Esophagus (tissue), 2 donors: Measurements from ENCODE around the gene KDM5B. TPM values are rescaled to one million over a fixed set of nuclear protein-coding genes. Genes with fewer than 3 reads are reported as not detected.

Experiments
- H3K27ac ChIP-seq, 2 donors: one replicate each; pipeline ENCODE4 v1.5.1; 2013; ENCODE audit warnings: low read depth in 2 of 2, mild to moderate bottlenecking in 2 of 2, inconsistent platforms in 1 of 2, low read length in 1 of 2, moderate library complexity in 1 of 2
- H3K27me3 ChIP-seq, 2 donors: one replicate each; pipeline ENCODE4 v1.6.1; 2013; ENCODE audit warnings: low read length in 2 of 2, control low read depth in 1 of 2, mild to moderate bottlenecking in 1 of 2; ENCODE audit not compliant: insufficient read depth in 2 of 2, control insufficient read depth in 1 of 2
- H3K36me3 ChIP-seq, 2 donors: one replicate each; pipeline ENCODE4 v1.6.1; 2013; ENCODE audit warnings: low read length in 1 of 2; ENCODE audit not compliant: control insufficient read depth in 2 of 2, insufficient read depth in 2 of 2
- H3K4me1 ChIP-seq, 2 donors: one replicate each; pipeline ENCODE4 v1.6.1; 2013; ENCODE audit warnings: low read length in 1 of 2; ENCODE audit not compliant: control insufficient read depth in 2 of 2, insufficient read depth in 2 of 2
- H3K4me3 ChIP-seq, 2 donors: one replicate each; pipeline ENCODE4 v1.5.1; 2013; ENCODE audit warnings: low read length in 2 of 2, mild to moderate bottlenecking in 2 of 2, low read depth in 1 of 2, moderate library complexity in 1 of 2
- H3K9me3 ChIP-seq, 2 donors: one replicate each; pipeline ENCODE4 v1.6.1; 2013; ENCODE audit warnings: mild to moderate bottlenecking in 2 of 2, low read depth in 1 of 2, low read length in 1 of 2, moderate library complexity in 1 of 2; ENCODE audit not compliant: control insufficient read depth in 2 of 2, insufficient read depth in 1 of 2
- WGBS, 2 donors: extraction: QIAGEN DNeasy Blood & Tissue Kit; methylation state at CpG; one replicate each; pipeline ENCODE4 v1.1.7; 2013; 5-methylcytosine and 5-hydroxymethylcytosine counted together
- polyA plus RNA-seq, 2 donors: library from polyadenylated mRNA; stranded (reverse); fragments of 200-250 nt; gene quantifications; one replicate each; pipeline ENCODE4 v1.2.3, GENCODE V29; 2013
- donor health status: healthy with polysubstance abuse.
- donor health status: Bipolar disorder and iron deficiency.

KDM5B gene
- polyA plus RNA-seq, 2 donors: 18.1 to 20.9 TPM

DNA sequence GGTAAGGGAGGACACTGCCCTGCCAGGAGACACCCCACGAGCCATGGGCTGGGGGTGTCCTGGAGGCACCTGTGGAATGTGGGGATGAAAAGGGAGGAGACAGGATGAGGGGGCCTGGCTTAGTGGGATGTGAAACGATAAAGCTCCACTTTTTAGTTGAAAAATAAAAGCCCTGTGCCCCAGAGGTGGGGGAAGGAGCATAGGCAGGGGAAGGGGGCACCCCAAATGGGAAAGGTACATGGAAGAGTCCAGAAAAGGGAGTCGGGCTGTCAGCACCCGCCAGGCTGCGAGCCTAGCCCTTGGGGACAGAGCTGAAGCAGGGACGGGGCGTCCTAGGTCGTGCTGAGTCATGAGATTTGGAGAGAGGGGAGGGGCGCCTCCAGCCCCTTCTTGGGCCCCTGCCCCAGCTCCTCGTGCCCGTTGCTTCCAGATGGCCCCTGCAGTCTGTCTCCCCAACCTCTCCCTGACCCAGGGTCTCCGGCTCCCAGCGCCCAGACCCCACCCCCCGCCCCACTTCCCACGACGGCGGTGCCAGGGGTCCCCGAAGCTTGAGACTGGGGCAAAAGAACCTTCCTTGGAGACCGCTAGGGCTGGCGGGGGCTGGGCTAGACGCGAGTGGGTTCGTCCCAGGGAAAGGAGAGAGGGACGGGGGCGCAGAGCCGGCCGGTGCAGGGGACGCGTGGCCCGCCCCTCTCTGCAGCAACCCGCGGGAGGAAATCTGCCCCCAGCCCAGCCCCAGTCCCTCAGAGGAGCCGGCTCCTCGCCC, 98.8 kb downstream of the KDM5B start:
- 2% methylated on average over 25 to 34 of the region's 34 CpGs for WGBS, 2 donors
- Histone ChIP-seq H3K4me3 (peak overlapping the region in 1 of 2 donors; percentile 32), H3K4me1 (peaks cover 0 to 11% of the 10 kb centered on the region in 2 donors), H3K27ac (no peak overlapping the region), H3K36me3 (no peaks in the 10 kb centered on the region), H3K9me3 (no peaks in the 10 kb centered on the region), H3K27me3 (peaks cover 0 to 15% of the 10 kb centered on the region in 2 donors)

- WGBS, 2 donors: 50 to 58% methylated on average over 12 of the region's 12 CpGs
- H3K4me1 ChIP-seq: peaks cover 0 to 11% of the 10 kb centered on the region in 2 donors
- H3K27ac ChIP-seq: no peak overlapping the region
- no peaks in the 10 kb centered on the region for H3K9me3 ChIP-seq
- H3K27me3 ChIP-seq: peaks cover 0 to 15% of the 10 kb centered on the region in 2 donors
- no peak overlapping the region for H3K4me3 ChIP-seq
- no peaks in the 10 kb centered on the region for H3K36me3 ChIP-seq
These were observed 99.6 kb downstream of the KDM5B start for GRCh38 chr1:202708456-202709275.

- no peaks in the 10 kb centered on the region for H3K9me3 ChIP-seq
- H3K27ac ChIP-seq: no peak overlapping the region
- 67 to 75% methylated on average over 5 of the region's 5 CpGs for WGBS, 2 donors
- H3K4me1 ChIP-seq: peaks cover 0 to 11% of the 10 kb centered on the region in 2 donors
- H3K36me3 ChIP-seq: no peaks in the 10 kb centered on the region
- peaks cover 0 to 15% of the 10 kb centered on the region in 2 donors for H3K27me3 ChIP-seq
- no peak overlapping the region for H3K4me3 ChIP-seq
These were observed 101.4 kb downstream of the KDM5B start for GRCh38 chr1:202706851-202707250.

GRCh38 chr1:202704601-202705000, 103.6 kb downstream of the KDM5B start:
- no peak overlapping the region for H3K27ac ChIP-seq
- H3K27me3 ChIP-seq: peaks cover 0 to 5% of the 10 kb centered on the region in 2 donors
- H3K9me3 ChIP-seq: no peaks in the 10 kb centered on the region
- H3K4me1 ChIP-seq: peaks cover 0 to 5% of the 10 kb centered on the region in 2 donors
- WGBS, 2 donors: 54 to 58% methylated on average over 4 of the region's 4 CpGs
- H3K4me3 ChIP-seq: no peak overlapping the region
- H3K36me3 ChIP-seq: no peaks in the 10 kb centered on the region

DNA sequence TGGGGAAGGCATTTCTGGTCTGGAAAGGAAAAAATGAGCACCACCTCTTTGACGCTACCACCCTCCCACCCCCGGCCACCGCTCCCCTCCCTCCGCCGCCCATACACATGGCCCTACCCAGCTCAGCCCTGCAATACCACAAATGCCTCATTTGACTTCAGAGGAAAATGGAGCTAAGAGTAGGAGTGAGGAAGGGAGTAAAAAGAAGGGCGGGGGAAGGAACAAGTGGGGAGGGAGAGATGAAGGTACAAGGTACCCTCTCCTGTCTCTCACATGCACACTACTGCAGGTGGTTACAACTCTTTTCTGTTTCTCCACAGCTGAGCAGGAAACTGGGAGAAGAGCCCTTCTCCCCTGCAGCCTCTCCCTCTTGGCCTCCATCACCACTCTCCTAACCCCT, 105.0 kb downstream of the KDM5B start:
- H3K27me3 ChIP-seq: no peaks in the 10 kb centered on the region
- no peaks in the 10 kb centered on the region for H3K9me3 ChIP-seq
- no peaks in the 10 kb centered on the region for H3K36me3 ChIP-seq
- WGBS, 2 donors: 65 to 81% methylated on average over 6 of the region's 6 CpGs
- H3K27ac ChIP-seq: no peak overlapping the region
- no peak overlapping the region for H3K4me3 ChIP-seq
- H3K4me1 ChIP-seq: no peaks in the 10 kb centered on the region

GRCh38 chr1:202702088-202702487, 106.1 kb downstream of the KDM5B start:
- no peaks in the 10 kb centered on the region for H3K4me1 ChIP-seq
- H3K27me3 ChIP-seq: no peaks in the 10 kb centered on the region
- H3K36me3 ChIP-seq: no peaks in the 10 kb centered on the region
- no peak overlapping the region for H3K27ac ChIP-seq
- no peaks in the 10 kb centered on the region for H3K9me3 ChIP-seq
- 54 to 57% methylated on average over 5 of the region's 5 CpGs for WGBS, 2 donors
- no peak overlapping the region for H3K4me3 ChIP-seq

DNA sequence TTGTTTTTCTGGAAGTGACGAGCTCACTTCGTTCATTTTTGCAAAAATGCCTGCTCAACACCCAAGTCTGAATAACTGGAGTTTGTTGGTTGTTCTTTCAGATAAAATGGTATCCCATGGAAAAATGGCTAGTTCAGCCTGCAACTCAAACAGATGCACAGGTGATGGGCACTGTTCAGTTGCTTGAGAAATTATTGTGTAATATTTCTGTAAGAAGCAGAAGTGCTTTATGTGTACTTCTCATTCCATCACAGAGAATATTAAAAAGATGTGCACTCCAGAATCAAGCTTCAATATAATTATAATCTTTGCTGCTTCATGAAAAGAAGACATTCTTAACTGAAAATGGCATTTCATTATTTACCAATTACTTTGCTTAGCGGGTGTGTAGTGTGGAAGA, 107.0 kb downstream of the KDM5B start:
- 86 to 87% methylated on average over 3 of the region's 3 CpGs for WGBS, 2 donors
- no peaks in the 10 kb centered on the region for H3K36me3 ChIP-seq
- H3K27me3 ChIP-seq: no peaks in the 10 kb centered on the region
- H3K27ac ChIP-seq: no peak overlapping the region
- H3K9me3 ChIP-seq: no peaks in the 10 kb centered on the region
- H3K4me3 ChIP-seq: no peak overlapping the region
- no peaks in the 10 kb centered on the region for H3K4me1 ChIP-seq

DNA sequence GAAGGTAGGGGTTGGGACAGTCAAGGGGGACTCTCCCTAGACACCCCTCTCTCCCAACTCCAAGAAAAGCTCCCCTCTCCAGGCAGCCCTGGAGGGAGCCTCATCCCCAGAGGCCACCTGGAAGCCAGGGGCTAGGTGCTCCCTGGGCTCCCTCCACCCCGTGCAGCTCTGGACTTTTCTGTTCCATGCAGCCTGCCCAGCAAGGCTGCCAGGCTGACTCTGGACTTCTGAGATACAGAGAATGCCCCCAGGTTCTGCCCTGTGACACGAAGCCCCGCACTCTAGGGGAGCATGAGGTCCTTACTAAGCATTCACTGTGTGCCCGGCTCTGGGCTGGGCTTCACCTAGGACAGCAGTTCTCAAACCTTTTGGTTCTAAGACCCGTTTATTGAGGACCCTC, 108.2 kb downstream of the KDM5B start:
- no peaks in the 10 kb centered on the region for H3K27me3 ChIP-seq

GRCh38 chr1:202698276-202698675, 109.9 kb downstream of the KDM5B start:
- H3K27ac ChIP-seq: no peak overlapping the region
- no peaks in the 10 kb centered on the region for H3K36me3 ChIP-seq
- H3K4me3 ChIP-seq: no peak overlapping the region
- 58 to 65% methylated on average over 8 of the region's 8 CpGs for WGBS, 2 donors
- no peaks in the 10 kb centered on the region for H3K9me3 ChIP-seq
- no peaks in the 10 kb centered on the region for H3K27me3 ChIP-seq
- H3K4me1 ChIP-seq: no peaks in the 10 kb centered on the region

More for the DNA sequence above, 108.2 kb downstream of the KDM5B start:
- Histone ChIP-seq H3K36me3 (no peaks in the 10 kb centered on the region), H3K4me1 (no peaks in the 10 kb centered on the region), H3K9me3 (no peaks in the 10 kb centered on the region), H3K4me3 (no peak overlapping the region), H3K27ac (no peak overlapping the region)
- 69 to 71% methylated on average over 5 of the region's 5 CpGs for WGBS, 2 donors
